ENCODE results near the gene MSI2. TPM values are rescaled to one million over a fixed set of nuclear protein-coding genes. Genes with fewer than 3 reads are reported as not detected.
A peak's percentile ranks its signal among the peaks of the same experiment; 100 is the strongest.

Gene MSI2
- total and polyA plus RNA-seq, 2 donors, result 25.3 to 52.5 TPM

DNA sequence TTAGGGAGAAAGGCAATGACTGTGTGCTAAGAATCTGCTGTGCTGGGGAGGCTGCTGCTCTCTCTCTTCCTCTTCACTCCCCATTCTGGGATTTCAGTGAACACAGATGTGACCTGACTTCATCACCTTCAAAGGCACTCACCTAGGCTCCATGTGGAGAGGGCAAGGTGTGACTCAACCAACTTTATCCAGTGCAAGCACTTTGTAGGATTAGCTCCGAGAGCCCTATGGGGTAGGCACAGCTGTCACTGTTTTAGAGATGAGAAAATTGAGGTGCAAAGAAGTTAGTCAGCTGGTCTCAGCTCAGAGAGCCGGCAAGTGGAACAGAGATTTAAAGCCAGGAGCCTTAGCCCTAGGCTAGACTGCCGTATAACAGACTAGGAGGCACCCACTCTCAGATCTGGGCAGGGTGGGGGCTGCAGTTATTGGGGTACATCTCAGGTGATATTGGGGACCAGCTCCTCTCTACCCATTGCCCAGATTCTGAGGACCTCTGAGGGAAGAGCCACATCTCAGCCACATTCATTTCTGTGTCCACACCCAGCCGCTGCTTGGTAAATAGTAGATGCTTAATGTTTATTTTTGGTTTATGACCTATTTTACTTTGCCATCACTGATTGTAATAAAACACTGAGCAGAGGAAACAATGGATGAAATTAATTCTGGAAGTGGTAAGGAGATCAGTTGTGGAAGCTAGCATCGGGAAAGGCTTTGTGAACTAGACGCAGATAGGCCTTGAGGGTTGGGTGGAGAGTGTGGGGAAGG lies 350.0 kb downstream of the MSI2 start:
- no peak overlapping the region for H3K4me3 ChIP-seq (ENCODE audit: low read length in 2 of 2)
- peaks cover 0 to 6% of the 10 kb centered on the region in 2 donors for H3K9me3 ChIP-seq (ENCODE audit: control insufficient read depth in 2 of 2, insufficient read depth in 1 of 2, low read length in 1 of 2)
- H3K27me3 ChIP-seq (ENCODE audit: control insufficient read depth in 2 of 2, insufficient read depth in 1 of 2, low read length in 1 of 2), result no peaks in the 10 kb centered on the region
- 74% methylated on average over 6 of the region's 6 CpGs for WGBS
- H3K27ac ChIP-seq (ENCODE audit: low read depth in 1 of 2, low read length in 1 of 2), result peak overlapping the region; percentile 71 to 92
- H3K36me3 ChIP-seq (ENCODE audit: control insufficient read depth in 2 of 2, insufficient read depth in 2 of 2, low read length in 1 of 2), result peaks cover 3 to 34% of the 10 kb centered on the region in 2 donors
- H3K4me1 ChIP-seq (ENCODE audit: control insufficient read depth in 2 of 2, insufficient read depth in 2 of 2, low read length in 2 of 2), result peaks cover 54 to 81% of the 10 kb centered on the region in 2 donors
- peak in 1 of 9 donors; percentile 45 for DNase-seq (ENCODE audit: low read depth in 6 of 9, low spot score in 9 of 9)

DNA sequence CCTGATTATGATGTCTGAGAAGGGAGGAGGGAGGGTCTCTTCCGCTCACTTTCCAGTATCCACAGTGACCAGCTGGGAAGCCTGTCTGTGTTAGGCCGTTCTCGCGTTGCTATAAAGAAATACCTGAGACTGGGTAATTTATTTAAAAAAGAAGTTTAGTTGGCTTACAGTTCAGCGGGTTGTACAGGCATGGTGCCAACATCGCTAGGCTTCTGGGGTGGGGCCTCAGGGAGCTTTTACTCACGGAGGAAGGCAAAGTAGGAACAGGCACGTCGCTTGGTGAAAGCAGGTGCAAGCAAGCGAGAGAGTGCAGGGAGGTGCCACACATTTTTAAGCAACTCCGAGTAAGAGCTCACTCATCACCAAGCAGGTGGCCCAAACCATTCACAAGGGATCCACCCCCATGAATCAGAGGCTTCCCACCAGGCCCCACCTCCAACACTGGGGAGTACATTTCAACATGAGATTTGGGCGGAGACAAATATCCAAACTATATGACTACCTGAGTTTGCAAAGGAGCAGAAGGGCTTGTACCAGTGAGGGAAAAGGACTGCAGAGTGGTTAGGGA lies 351.3 kb downstream of the MSI2 start:
- H3K36me3 ChIP-seq (ENCODE audit: control insufficient read depth in 2 of 2, insufficient read depth in 2 of 2, low read length in 1 of 2), result peaks cover 0 to 29% of the 10 kb centered on the region in 2 donors
- peak overlapping the region in 1 of 2 donors; percentile 92 for H3K27ac ChIP-seq (ENCODE audit: low read depth in 1 of 2, low read length in 1 of 2)
- WGBS, result 71% methylated on average over 12 of the region's 12 CpGs
- peaks cover 54 to 77% of the 10 kb centered on the region in 2 donors for H3K4me1 ChIP-seq (ENCODE audit: control insufficient read depth in 2 of 2, insufficient read depth in 2 of 2, low read length in 2 of 2)
- H3K27me3 ChIP-seq (ENCODE audit: control insufficient read depth in 2 of 2, insufficient read depth in 1 of 2, low read length in 1 of 2), result no peaks in the 10 kb centered on the region
- no peak overlapping the region for H3K4me3 ChIP-seq (ENCODE audit: low read length in 2 of 2)
- peaks cover 0 to 6% of the 10 kb centered on the region in 2 donors for H3K9me3 ChIP-seq (ENCODE audit: control insufficient read depth in 2 of 2, insufficient read depth in 1 of 2, low read length in 1 of 2)
- DNase-seq (ENCODE audit: low read depth in 6 of 9, low spot score in 9 of 9), result peak in 3 of 9 donors; percentile 28 to 64 (median 38)

DNA sequence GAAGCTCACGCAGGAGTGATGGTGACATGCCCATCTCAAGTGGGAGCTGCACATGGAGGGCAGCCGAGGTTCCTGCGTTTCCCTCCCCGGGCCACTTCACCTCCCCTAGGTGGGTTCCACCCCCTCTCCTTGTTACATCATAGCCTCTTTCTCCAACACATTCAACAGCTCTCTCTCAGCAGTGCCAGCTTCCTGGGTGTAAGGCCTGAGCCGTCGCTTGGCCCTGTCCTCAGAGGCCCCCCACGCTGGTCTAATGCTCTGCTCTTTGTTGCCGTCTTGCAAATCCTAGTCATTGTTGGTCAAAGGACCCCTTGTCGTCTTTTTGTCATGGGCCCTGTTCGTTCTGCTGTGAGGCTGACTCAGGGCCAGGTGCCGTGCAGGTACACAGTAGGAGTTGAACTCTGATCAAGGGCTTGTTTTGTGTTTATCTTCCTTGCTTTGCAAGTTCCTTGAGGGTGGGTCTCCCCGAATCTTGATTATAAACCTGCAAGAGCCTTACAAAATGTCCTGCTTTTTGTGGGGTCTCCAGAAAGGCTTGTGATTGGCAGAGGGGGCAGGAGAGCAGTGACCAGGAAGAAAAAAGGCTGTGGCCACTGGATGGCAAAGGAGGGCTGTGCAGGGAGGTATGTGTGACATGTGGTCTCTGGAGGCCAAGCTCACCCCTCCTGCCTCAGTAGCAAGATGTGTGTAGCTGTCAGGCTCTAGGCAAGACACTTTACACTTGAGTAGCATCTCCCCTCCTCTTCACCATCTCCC lies 352.2 kb downstream of the MSI2 start:
- 98% methylated on average over 12 of the region's 12 CpGs for whole genome bisulfite sequencing
- peak overlapping the region in 1 of 2 donors; percentile 20 for H3K27ac ChIP-seq (ENCODE audit: low read depth in 1 of 2, low read length in 1 of 2)
- DNase-seq (ENCODE audit: low read depth in 6 of 9, low spot score in 9 of 9), result no peak
- H3K27me3 ChIP-seq (ENCODE audit: control insufficient read depth in 2 of 2, insufficient read depth in 1 of 2, low read length in 1 of 2), result no peaks in the 10 kb centered on the region
- H3K9me3 ChIP-seq (ENCODE audit: control insufficient read depth in 2 of 2, insufficient read depth in 1 of 2, low read length in 1 of 2), result peaks cover 0 to 6% of the 10 kb centered on the region in 2 donors
- peaks cover 50 to 71% of the 10 kb centered on the region in 2 donors for H3K4me1 ChIP-seq (ENCODE audit: control insufficient read depth in 2 of 2, insufficient read depth in 2 of 2, low read length in 2 of 2)
- no peak overlapping the region for H3K4me3 ChIP-seq (ENCODE audit: low read length in 2 of 2)
- H3K36me3 ChIP-seq (ENCODE audit: control insufficient read depth in 2 of 2, insufficient read depth in 2 of 2, low read length in 1 of 2), result peaks cover 0 to 21% of the 10 kb centered on the region in 2 donors

DNA sequence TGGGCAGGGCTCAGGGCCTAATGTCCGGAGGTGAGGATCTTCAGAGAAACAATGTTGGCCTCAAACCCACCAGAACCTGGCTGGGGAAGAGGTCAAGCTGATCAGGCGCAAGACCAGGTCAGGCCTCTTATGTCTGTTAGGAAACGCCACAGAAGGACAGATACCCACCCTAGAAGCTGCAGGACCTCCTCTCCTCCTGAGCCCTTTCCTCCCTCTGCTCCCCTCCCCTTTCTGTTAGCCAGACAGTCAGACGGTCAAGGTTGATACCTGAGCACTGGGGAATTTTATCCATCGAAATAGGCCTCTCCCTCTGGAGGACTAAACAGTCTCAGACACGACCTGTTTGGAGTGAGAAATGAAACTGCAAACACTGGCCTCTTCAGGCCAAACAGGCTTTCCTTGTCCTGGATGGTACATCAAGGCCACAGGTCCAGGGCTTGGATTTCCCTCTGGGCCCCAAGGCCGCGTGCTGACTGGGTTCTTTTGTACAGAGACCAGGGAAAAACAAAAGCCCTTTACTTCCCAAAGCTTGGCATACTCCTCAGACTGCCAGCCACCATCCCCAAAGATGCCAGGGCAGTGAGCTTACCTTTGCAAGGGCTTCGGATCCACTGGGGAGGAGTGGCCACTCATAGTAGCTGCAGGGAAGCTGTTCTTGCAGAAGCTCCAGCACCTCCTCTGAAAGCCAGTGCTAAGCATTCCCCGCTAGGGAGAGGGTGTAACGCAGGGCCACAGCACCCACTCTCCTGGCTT lies 353.0 kb downstream of the MSI2 start:
- 97% methylated on average over 11 of the region's 11 CpGs for WGBS
- Histone ChIP-seq H3K4me3 (ENCODE audit: low read length in 2 of 2) (no peak overlapping the region), H3K27me3 (ENCODE audit: control insufficient read depth in 2 of 2, insufficient read depth in 1 of 2, low read length in 1 of 2) (no peaks in the 10 kb centered on the region), H3K36me3 (ENCODE audit: control insufficient read depth in 2 of 2, insufficient read depth in 2 of 2, low read length in 1 of 2) (peaks cover 0 to 23% of the 10 kb centered on the region in 2 donors), H3K4me1 (ENCODE audit: control insufficient read depth in 2 of 2, insufficient read depth in 2 of 2, low read length in 2 of 2) (peaks cover 42 to 63% of the 10 kb centered on the region in 2 donors), H3K9me3 (ENCODE audit: control insufficient read depth in 2 of 2, insufficient read depth in 1 of 2, low read length in 1 of 2) (peaks cover 0 to 6% of the 10 kb centered on the region in 2 donors), H3K27ac (ENCODE audit: low read depth in 1 of 2, low read length in 1 of 2) (peak overlapping the region in 1 of 2 donors; percentile 20)
- no peak for DNase-seq (ENCODE audit: low read depth in 6 of 9, low spot score in 9 of 9)

DNA sequence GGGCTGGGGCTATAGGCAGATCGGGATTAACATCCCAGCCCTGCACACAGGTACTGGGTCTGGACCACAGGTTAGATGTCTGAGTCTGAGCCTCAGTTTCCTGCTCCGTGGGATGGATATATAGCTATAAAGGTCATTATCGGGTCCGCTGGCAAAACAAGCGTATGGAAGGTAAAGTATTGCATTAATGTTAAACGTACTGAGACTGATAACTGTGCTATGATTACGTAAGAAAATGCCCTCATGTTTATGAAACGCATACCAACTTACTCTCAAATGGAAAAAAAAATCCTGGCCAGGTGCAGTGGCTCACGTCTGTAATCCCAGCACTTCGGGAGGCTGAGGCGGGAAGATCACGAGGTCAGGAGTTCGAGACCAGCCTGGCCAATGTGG lies 353.6 kb downstream of the MSI2 start:
- peaks cover 37 to 58% of the 10 kb centered on the region in 2 donors for H3K4me1 ChIP-seq (ENCODE audit: control insufficient read depth in 2 of 2, insufficient read depth in 2 of 2, low read length in 2 of 2)
- no peak for DNase-seq (ENCODE audit: low read depth in 6 of 9, low spot score in 9 of 9)
- H3K27ac ChIP-seq (ENCODE audit: low read depth in 1 of 2, low read length in 1 of 2), result no peak overlapping the region

DNA sequence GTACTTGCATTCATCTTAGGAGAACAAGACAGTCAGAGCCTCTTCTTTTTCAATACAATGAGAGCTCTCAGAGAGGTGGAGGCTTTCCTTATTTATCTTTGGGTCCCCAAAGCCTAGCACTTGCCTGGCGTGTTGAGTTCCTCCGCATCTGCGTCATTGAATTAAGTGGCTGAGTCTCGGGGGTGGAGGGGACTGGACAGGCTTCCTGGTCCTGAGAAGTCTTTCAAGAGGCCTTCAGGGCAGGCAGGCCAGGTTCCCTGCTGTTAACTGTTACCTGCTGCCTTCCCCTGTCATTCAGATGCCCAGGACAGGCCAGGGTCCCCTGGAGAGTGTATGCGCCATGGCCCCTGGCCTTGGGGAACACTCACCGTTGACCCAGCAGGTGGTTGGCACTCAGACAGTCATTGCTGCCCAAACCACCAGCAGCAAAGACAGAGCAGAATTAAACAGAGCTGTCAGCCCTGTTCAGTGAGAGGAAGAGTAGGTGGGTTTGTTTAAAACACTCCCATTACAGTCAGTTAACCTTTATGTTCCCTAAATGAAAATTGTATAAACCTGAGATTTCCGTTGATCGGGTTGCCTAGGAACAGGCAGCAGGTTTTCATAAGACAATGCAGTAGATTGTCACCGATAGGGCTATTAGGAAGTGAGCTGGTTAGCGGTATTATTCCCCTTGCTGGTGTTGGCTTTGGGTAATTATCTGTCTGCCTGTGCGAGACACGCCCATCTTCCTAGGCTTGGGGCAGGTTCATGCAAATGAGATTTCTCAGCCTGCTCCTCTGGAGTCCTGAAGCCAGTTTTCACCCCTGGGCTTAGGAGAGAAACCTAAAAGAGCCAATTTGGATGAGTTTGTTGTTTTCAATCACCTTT lies 356.1 kb downstream of the MSI2 start:
- H3K27ac ChIP-seq (ENCODE audit: low read depth in 1 of 2, low read length in 1 of 2), result no peak overlapping the region
- peaks cover 9 to 51% of the 10 kb centered on the region in 2 donors for H3K36me3 ChIP-seq (ENCODE audit: control insufficient read depth in 2 of 2, insufficient read depth in 2 of 2, low read length in 1 of 2)
- H3K27me3 ChIP-seq (ENCODE audit: control insufficient read depth in 2 of 2, insufficient read depth in 1 of 2, low read length in 1 of 2), result no peaks in the 10 kb centered on the region
- DNase-seq (ENCODE audit: low read depth in 6 of 9, low spot score in 9 of 9), result no peak
- H3K4me3 ChIP-seq (ENCODE audit: low read length in 2 of 2), result no peak overlapping the region
- 93% methylated on average over 7 of the region's 12 CpGs for WGBS
- H3K9me3 ChIP-seq (ENCODE audit: control insufficient read depth in 2 of 2, insufficient read depth in 1 of 2, low read length in 1 of 2), result peaks cover 0 to 5% of the 10 kb centered on the region in 2 donors
- peaks cover 14 to 32% of the 10 kb centered on the region in 2 donors for H3K4me1 ChIP-seq (ENCODE audit: control insufficient read depth in 2 of 2, insufficient read depth in 2 of 2, low read length in 2 of 2)

More for the DNA sequence above, 353.6 kb downstream of the MSI2 start:
- Histone ChIP-seq H3K36me3 (ENCODE audit: control insufficient read depth in 2 of 2, insufficient read depth in 2 of 2, low read length in 1 of 2) (peaks cover 0 to 25% of the 10 kb centered on the region in 2 donors), H3K27me3 (ENCODE audit: control insufficient read depth in 2 of 2, insufficient read depth in 1 of 2, low read length in 1 of 2) (no peaks in the 10 kb centered on the region), H3K4me3 (ENCODE audit: low read length in 2 of 2) (no peak overlapping the region), H3K9me3 (ENCODE audit: control insufficient read depth in 2 of 2, insufficient read depth in 1 of 2, low read length in 1 of 2) (peaks cover 0 to 6% of the 10 kb centered on the region in 2 donors)
- 98% methylated on average over 13 of the region's 13 CpGs for WGBS

DNA sequence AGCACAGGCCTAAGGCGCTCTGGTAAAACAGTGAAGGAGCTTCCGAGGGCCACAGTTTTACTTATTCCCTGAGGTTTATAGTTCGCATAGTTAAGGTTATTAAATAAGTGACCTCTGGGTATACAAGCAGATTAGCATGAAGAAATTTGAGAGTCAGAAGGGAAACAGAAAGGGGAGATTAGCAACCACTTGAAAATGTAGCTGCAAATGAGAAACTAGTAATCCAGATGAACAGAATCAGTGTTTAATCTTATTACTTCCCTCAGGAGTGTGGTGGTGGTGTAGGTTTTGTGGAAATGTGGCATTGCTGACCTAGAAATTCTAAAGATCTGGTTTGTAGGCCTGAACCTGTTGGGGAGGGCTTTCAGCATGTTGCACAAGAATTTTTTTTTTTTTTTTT lies 358.4 kb downstream of the MSI2 start:
- WGBS, result 98% methylated on average over 3 of the region's 3 CpGs
- H3K27me3 ChIP-seq (ENCODE audit: control insufficient read depth in 2 of 2, insufficient read depth in 1 of 2, low read length in 1 of 2), result no peaks in the 10 kb centered on the region
- H3K4me1 ChIP-seq (ENCODE audit: control insufficient read depth in 2 of 2, insufficient read depth in 2 of 2, low read length in 2 of 2), result peaks cover 0 to 9% of the 10 kb centered on the region in 2 donors
- peaks cover 23 to 54% of the 10 kb centered on the region in 2 donors for H3K36me3 ChIP-seq (ENCODE audit: control insufficient read depth in 2 of 2, insufficient read depth in 2 of 2, low read length in 1 of 2)
- DNase-seq (ENCODE audit: low read depth in 6 of 9, low spot score in 9 of 9), result no peak
- no peak overlapping the region for H3K27ac ChIP-seq (ENCODE audit: low read depth in 1 of 2, low read length in 1 of 2)
- no peak overlapping the region for H3K4me3 ChIP-seq (ENCODE audit: low read length in 2 of 2)
- H3K9me3 ChIP-seq (ENCODE audit: control insufficient read depth in 2 of 2, insufficient read depth in 1 of 2, low read length in 1 of 2), result peaks cover 0 to 3% of the 10 kb centered on the region in 2 donors
